Loucy (cell line): ENCODE results near the gene DHFR2.

Experiments used
- CTCF ChIP-seq: fragments of 200-600 bp; sonication (generic); conservative IDR thresholded peaks from 2 replicates; pipeline ENCODE4 v1.5.1; 2014; ENCODE audit warnings: mild to moderate bottlenecking, antibody characterized with exemption, low read length
- EZH2phosphoT487 ChIP-seq: fragments of 200-600 bp; IDR thresholded peaks from 2 replicates; pipeline ENCODE4 v1.6.1; 2018; ENCODE audit warnings: antibody characterized with exemption, mild to moderate bottlenecking, moderate library complexity, borderline replicate concordance

- TF ChIP-seq CTCF: no peak
- TF ChIP-seq EZH2phosphoT487: no peak
Observed at GRCh38 chr3:94026623-94027022, 36.1 kb downstream of the DHFR2 start.
